K562 (cell line): ENCODE measurements around the gene PPM1M.

ENCODE experiments used
- HMG20B ChIP-seq: fragments of 250-450 bp; sonication (Bioruptor Pico); IDR thresholded peaks from 2 replicates; pipeline ENCODE4 v1.5.0; 2021; ENCODE audit warnings: mild to moderate bottlenecking
- ZNF76 ChIP-seq: fragments of 250-450 bp; sonication (Bioruptor Pico); IDR thresholded peaks from 2 replicates; pipeline ENCODE4 v1.4.0; 2020; ENCODE audit warnings: mild to moderate bottlenecking, moderate library complexity, borderline replicate concordance

GRCh38 chr3:52237657-52238172 is 7.8 kb upstream of the PPM1M start:
- TF ChIP-seq ZNF76 (CRISPR knock-in tag) (no peak), HMG20B (CRISPR knock-in tag) (no peak)
